HG03196 (cell line): ENCODE measurements around the gene EFHD1.

Source experiments
- ATAC-seq: cut with Tn5 transposase; IDR thresholded peaks from one replicate; pipeline ENCODE4 v1.9.1; 2021; ENCODE audit not compliant: unreplicated experiment

The EFHD1 gene, protein sequence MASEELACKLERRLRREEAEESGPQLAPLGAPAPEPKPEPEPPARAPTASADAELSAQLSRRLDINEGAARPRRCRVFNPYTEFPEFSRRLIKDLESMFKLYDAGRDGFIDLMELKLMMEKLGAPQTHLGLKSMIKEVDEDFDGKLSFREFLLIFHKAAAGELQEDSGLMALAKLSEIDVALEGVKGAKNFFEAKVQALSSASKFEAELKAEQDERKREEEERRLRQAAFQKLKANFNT

DNA sequence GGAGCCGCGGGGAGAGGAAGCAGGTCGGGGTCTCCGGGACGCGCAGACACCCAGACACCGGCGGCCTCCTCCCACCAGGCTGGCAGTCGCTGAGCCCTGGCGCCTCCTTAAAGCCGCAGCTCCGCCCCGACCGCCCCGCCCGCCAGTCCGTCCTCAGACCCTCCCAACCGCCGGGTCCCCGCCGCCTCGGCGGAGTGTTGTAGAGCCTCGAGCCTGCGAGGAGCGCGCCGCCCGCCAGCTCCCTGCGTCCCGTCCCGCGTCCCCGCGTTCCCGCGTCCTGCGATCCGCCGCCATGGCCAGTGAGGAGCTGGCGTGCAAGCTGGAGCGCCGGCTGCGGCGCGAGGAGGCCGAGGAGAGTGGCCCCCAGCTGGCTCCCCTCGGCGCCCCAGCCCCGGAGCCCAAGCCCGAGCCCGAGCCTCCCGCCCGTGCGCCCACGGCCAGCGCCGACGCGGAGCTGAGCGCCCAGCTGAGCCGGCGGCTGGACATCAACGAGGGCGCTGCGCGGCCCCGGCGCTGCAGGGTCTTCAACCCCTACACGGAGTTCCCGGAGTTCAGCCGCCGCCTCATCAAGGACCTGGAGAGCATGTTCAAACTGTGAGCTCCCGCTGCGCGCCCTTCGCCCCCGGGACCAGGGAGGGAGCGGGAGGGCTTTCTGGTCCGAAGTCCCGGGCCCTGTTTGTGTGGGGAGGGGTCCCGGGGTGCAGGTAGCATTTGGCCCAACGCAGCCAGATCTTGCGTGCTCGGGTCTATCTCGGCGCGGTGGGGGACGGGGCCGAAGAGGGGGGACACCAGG is at the start of gene EFHD1:
TSS of gene EFHD1 (plus strand) at position 192 of the 793 bp plus-strand sequence. CDS start at position 293, 101 bp downstream.
- no peak for ATAC-seq

DNA sequence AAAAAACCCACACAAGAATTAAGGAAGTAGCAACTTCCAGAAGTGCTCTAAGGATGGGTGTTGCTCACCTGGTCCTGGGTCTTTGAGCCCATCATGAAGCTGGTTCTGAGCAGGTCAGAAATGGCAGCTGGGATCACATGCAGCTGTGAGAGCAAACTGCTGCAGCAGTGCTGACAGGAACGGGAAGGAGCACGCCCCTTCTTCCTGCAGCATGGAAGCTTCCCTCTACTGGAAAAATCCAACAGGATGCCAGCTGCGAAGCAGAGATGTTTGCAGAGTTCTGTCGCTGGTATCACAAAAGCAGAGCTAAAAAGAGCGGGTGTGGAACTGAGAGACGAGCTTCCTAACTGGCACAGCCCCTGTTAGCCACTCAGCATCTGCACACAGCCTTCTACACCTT is 49.2 kb upstream of the EFHD1 start:
- ATAC-seq = no peak

DNA sequence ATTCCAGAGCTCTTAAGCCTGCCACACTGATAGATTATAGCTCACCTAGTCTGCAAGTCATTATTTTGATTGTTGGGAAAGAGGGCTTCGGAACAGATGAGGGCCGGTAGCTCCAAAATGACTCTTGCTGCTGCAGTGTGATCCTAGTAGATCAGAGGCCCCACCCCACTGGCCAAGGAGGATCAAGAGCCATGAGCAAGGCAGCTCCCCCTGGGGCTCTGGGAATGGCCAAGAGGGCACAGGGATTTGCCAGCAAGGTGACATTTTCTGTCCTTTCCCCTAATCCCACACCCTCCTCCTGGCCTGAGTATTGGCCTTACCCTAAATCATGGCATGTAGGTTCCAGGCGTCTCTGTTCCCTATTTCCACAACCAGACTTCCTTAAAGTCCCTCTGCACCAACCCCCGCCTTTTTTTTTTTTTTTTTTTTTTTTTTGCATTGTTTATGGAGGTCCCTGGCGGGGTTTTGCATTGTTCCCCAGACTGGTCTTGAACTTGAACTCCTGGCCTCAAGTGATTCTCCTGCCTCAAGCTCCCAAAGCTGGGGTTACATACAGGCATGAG is 46.4 kb upstream of the EFHD1 start:
- ATAC-seq = no peak

DNA sequence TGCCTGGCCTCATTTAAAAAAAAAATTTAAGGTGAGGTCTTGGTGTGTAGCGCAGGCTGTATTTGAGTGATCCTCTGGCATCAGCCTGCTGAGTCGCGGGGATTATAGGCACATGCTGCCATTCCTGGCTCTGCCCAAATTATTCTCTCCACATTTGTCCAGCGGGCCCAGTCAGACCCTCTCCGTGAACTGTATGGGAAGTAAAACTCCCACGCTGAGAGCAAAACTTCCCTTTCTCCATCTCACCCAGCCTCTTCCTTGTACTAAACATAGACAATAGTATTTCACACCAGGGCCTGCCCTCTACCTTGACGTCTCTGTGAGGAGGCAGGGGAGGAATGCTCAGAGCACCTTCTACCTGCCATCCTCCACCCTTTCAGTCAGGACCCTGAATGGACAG is 45.9 kb upstream of the EFHD1 start:
- no peak for ATAC-seq

DNA sequence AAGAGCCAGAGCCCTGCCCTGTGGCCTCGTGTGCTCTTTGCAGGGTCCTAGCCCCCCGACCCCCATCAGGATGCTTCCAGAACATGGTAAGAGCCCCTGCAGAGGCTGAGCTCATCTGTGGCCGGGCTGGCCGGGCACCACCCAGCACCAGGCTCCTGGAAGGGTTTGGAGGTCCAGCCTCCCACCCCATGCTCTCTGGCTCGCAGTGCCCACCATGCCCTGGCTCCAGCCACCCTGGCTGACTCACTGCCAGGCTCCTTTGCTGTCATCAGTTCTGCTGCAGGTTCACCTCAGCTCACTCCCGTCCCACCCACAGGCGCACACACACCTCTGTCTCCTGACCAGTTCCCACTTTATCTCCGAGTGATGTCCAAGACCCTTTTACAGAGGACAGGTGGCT is 45.4 kb upstream of the EFHD1 start:
- ATAC-seq = no peak

DNA sequence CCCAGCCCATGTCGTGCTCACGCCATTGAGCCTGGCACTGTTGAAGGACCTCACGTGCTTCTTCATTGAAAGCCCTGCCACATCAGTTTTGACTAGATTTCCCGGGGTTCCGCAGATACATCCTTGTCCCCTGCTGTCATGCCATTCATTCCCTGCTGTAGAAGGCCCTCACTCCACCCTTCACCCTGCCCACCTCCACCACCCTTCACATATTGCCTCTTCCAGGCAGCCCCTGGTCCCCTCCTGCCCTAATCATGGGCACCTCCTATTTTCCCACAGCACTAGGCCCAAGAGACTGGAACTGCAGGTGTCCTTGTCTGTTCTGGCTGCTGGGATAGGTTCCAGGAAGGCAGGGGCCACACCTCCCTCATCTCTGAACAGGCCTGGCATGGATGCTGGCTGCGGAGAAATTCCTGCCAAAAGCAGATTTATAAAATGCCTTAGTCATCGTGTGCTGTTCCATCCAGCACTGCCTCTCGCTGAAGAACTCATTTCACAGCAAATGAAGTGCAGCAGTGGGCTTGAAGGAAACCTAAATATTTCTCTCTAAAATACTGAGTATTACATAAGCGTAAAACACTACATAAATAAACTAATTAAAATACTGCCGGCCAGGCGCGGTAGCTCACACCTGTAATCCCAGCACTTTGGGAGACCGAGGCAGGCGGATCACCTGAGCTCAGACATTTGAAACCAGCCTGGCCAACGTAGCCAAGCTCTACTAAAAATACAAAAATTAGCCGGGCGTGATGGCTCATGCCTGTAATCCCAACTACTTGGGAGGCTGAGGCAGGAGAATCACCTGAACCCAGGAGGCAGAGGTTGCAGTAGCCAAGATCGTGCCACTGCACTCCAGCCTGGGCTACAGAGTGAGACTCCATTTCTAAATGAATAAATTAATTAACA is 44.5 kb upstream of the EFHD1 start:
- ATAC-seq = no peak

DNA sequence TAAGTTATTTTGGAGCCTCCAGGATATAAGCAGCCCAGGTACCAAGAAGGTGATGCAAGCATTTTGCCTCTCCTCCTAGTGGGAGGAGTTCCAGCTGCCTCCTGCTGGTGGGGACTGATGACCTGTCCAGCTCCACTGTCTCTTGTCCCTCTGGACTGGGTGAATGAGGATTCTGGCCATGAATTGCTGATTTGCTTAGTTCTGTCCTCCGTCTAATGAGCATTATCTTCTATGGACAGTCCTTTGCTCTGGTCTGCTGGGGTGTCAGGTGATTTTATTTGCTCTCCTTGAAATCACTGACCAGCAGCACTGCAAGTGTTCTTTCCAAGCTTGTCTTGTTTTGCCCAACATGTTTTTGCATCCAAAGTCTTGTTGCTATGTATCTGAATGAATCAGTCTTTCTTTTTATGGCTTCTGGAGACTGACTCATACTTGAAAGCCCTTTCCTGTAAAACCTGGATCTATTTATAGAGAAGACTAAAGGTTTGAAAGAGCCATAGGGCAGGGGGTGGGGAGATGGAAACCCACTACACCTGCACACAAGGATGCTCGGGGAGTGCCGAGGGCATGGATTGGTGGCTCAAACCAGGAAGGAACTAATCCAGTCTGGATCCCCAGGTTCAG is 40.5 kb upstream of the EFHD1 start:
- ATAC-seq = no peak

DNA sequence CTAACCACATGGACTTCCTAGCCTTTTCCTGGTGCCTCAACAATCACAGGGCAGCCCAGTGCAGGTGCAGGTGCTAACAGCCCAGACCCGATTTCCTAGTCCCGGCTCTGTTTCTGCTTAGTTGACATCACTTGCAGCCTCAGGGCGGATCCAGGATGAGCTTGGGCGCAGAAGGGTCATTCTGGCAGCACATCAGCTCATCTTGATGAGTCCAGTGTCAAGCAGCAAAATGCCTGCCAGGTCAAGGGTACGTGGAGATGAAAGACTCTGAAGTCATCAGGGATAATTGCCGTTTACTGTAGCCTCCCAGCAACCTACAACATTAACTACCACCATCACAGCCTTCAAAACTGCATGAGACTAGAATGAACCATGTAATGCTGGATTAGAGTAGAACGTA is 39.4 kb upstream of the EFHD1 start:
- no peak for ATAC-seq

DNA sequence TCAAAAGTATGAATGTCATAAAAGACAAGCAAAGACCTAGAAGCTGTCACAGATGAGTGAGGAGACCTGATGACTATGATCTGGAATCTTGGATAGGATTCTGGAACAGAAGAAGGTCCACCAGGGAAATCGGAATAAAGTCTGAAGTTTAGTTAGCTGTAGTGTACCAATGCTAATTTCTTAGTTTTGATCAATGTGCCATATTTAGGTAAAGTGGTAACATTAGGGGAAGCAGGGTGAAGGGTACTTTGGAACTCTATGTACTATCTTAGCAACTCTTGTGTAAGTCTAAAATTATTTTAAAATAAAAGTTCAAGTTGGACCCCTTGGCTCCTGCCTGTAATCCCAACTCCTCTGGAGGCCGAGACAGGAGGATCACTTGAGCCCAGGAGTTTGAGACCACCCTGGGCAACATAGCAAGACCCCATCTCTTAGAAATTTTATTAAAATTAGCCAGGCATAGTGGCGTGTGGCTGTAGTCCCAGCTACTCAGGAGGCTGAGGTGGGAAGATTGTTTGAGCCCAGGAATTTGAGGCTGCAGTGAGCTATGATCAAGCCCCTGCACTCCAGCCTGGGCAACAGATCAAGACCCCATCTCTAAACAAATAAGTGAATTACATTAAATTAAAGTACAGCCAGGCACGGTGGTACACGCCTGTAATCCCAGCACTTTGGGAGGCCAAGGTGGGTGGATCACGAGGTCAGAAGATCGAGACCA is 35.9 kb upstream of the EFHD1 start:
- ATAC-seq = no peak

DNA sequence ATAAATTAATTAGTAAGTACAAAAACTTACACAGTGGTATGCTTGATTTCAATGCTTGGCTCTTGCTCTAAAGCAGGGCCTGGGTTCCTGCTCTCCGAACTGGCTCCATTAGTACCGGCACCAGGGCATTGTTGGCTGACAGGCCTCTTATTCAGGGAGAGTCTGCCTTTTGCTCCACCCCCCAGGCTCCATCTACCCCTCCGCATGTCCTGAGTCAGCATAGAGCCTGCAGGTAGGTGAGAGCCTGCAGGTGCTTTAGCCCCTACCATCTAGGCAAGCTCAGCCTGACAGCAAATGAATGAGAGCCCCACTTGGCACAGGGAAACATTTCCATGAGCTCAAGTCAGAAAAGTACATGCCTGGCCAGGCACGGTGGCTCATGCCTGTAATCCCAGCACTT is 35.1 kb upstream of the EFHD1 start:
- no peak for ATAC-seq

DNA sequence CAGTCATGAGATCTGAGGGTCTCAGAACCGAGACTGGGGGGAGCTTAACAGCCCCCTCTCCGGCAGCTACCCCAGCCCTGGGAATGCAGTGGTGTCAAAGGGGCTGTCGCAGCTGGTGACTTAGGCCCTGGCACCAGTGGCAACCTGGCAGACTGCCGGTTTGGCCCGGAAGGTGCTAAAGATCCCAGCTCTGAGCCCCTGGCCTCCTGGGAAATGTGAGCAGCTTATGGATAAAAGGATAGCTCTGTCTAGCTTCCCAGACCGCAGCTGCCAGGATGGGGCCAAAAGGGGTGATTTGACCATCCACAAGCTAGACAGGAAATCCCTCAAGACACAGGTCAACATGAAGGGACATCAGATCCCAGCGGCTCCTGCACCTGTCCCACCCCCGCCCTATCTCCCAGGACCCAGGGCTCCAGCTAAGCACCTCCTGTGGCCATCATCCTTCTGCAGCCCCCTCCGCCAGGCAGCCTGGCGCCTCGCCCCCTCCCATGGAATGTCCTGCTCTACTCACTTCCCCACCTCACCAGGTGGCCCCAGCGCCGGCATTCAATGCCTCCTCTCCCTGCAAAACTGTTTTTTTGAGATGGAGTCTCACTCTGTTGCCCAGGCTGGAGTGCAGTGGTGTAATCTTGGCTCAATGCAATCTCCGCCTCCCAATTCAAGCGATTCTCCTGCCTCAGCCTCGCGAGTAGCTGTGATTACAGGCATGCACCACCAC is 33.2 kb upstream of the EFHD1 start:
- ATAC-seq = no peak

DNA sequence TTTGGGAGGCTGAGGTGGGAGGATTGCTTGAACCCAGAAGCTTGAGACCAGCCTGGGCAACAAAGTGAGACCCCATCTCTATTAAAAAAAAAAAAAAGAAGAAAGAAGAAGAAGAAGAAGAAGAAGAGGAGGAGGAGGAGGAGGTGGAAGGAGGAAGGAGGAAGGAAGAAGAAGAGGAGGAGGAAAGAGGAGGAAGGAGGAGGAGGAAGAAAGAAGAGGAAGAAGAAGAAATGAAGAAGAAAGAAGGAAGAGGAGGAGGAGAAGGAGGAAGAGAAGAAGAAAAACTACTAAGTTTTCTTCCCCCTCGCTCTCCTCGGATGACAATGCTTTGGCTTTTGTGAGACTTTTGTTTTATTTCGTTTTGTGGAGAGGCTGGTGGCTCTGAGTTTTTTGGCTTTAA is 30.1 kb upstream of the EFHD1 start:
- no peak for ATAC-seq

DNA sequence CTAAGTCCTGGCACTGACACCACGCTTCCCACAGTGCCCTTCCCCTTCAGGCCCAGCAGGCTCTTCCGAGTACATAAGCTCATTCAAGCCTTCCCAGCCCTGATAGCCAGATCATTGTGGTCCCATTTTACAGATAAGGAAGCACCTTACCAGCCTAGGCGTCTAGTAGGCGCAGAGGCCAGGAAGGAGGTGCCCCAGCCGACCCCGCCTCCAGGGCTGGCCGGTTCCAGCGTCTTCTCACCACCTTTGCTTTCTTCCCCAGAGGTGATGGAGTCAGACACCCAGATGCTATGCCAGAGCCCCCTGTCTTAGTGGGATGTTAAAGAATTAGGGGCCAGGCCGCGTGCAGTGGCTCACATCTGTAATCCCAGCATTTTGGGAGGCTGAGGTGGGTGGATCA is 28.9 kb upstream of the EFHD1 start:
- no peak for ATAC-seq

DNA sequence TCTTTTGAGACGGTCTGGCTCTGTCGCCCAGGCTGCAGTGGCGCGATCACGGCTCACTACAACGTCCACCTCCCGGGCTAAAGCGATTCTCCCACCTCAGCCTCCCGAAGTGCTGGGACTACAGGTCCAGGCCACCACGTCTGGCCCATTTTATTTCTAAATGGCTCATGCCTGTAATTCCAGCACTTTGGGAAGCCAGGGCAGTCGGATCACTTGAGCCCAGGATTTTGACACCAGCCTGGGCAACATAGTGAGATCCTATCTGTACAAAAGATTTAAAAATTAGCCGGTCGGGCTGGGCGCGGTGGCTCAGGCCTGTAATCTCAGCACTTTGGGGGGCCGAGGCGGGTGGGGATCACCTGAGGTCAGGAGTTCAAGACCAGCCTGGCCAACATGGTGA is 26.4 kb upstream of the EFHD1 start:
- no peak for ATAC-seq

DNA sequence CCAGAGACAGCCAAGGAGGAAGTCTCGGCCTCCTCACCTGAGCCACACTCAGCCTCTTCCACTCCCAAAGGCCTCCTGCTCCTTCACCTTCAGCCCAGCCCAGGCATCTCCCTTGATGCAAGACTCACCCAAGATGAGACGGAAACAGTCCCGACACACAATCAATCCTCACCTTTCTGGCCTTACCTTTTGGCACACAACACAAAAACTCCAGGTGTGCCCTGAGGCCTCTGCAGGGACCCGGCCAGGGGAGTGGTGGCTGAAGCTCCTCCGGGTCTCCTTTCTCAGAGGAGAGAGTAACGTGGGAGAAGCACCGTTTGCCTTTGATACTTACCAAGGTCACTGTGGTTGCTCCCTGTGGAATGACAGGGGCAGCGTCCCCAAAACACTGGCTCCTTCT is 23.8 kb upstream of the EFHD1 start:
- no peak for ATAC-seq

DNA sequence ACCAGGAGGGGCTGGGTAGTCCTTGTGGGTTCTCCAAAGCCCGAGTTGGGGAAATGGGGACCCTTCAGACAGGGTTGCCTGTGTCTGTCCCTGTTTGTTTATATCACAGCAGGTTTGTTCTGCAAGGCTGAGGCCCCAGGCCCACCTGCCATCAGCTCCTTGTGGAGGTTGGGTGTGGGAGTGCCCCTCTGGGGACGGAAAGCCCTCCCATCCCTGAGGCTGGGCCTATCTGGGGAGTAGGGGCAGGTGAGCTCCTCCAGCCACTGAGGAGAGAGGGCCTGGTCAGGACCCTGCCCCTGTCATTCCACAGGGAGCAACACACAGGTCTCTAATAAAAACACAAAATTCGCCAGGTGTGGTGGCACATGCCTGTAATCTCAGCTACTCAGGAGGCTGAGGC is 23.3 kb upstream of the EFHD1 start:
- no peak for ATAC-seq

DNA sequence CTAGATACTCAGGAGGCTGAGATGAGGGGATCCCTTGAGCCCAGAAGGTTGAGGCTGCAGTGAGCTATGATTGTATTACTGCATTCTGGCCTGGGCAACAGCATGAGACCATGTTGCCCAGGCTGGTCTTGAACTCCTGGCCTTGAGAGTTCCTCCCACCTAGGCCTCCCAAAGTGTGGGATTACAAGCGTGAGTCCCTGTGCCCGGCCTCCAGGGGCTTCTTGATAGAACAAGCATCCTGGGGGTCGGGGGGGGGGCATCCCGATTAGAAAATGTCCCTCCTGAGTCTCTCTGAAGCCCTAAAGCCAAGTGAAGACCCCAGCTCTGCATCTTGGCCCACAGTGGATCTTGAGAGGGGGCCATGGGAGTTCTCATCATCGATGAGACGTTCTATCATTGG is 22.3 kb upstream of the EFHD1 start:
- ATAC-seq = no peak

DNA sequence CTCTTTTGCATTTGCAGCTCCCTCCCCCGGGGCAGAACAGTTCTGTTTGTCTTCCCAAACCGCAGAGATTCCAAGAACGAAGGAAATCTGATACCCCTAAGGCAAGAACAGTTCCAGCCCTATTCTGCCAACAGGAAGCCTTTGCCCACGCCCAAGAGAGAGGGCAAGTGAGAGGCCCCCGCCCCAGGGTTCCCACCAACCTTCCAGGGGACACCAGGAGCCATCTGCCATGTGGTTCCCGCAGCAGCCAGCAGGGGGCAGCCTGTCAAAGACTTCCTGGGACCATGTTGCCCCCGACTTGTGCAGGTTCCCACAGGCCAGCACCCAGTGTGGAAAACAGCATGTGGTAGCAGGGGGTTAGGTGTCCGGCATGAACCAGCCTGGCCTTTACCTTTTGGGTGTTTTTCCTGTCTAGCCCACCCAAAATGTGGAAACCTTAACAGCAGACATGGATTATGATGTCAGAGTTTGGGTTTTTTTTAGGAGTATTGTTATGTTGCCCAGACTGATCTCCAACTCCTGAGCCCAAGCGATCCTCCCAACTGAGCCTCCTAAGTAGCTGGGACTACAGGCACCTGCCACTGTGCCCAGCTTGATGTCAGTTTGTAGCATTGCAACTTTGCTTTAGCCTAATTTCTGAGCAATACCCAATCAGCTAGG is 21.7 kb upstream of the EFHD1 start:
- ATAC-seq = no peak

DNA sequence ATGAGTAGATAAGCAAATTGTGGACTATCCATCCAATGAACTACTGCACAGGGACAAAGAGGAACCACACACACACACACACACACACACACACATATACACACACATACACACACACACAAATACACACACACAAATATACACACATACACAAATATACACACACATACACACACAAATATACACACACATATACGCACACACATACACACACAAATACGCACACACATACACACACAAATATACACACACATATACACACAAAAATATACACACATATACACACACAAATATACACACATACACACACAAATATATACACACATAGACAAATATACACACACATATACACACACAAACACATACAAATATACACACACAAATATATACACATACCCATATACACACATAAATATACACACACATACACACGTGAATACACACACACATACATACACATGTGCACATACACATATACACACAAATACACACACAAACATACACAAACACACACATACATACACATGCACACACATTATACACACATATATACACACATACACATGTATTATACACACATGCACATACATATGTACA is 19.8 kb upstream of the EFHD1 start:
- ATAC-seq = no peak
